Tibial artery (tissue), 4 donors: Measurements from ENCODE around the gene FAM117A.
A peak's percentile ranks its signal among the peaks of the same experiment; 100 is the strongest.

Experiments
- DNase-seq, 2 donors: peaks; one replicate each; pipeline ENCODE4 v3.0.0-alpha.2; 2019
- H3K27ac ChIP-seq, 2 donors: fragments of 200-600 bp; sonication (generic) in 1 of 2; 1 replicate in 1 of 2; 2 replicates in 1 of 2; pipeline ENCODE4 v1.5.1; 2018 to 2019; ENCODE audit warnings: mild to moderate bottlenecking in 1 of 2
- H3K27me3 ChIP-seq, 2 donors: fragments of 200-600 bp; sonication (generic) in 1 of 2; one replicate each; pipeline versions ENCODE4 v1.5.1 to v1.6.0; 2016 to 2019
- H3K36me3 ChIP-seq, 3 donors: fragments of 200-600 bp; sonication (generic) in 2 of 3; one replicate each; pipeline ENCODE4 v1.5.1; 2016 to 2019; ENCODE audit warnings: mild to moderate bottlenecking in 2 of 3
- H3K4me1 ChIP-seq, 4 donors: fragments of 200-600 bp; sonication (generic) in 2 of 4; 1 replicate in 3 of 4; 2 replicates in 1 of 4; pipeline ENCODE4 v1.5.1; 2016 to 2019
- H3K4me3 ChIP-seq, 2 donors: fragments of 200-600 bp; sonication (generic) in 1 of 2; 1 replicate in 1 of 2; 2 replicates in 1 of 2; pipeline ENCODE4 v1.5.1; 2018 to 2019; ENCODE audit warnings: mild to moderate bottlenecking in 2 of 2
- H3K9me3 ChIP-seq, 3 donors: fragments of 200-600 bp; sonication (generic) in 1 of 3; one replicate each; pipeline ENCODE4 v1.5.1; 2016 to 2019
- CTCF ChIP-seq, 2 experiments: fragments of 200-600 bp in 1 of 2; fragments of 450-650 bp in 1 of 2; IDR thresholded peaks; one replicate each; pipeline ENCODE4 v1.5.1; 2017 to 2019; ENCODE audit warnings: antibody characterized with exemption in 2 of 2, mild to moderate bottlenecking in 1 of 2, moderate library complexity in 1 of 2
- intact Hi-C: fragments of 100-400 bp; cut with DNase I; formaldehyde crosslinking; loops from one replicate; pipeline ENCODE4 v1.15.0; 2023; ENCODE audit warnings: low total_unique reads

Gene FAM117A

GRCh38 chr17:49776551-49777300 is 12.8 kb upstream of the FAM117A start:
- no peak for TF ChIP-seq CTCF (IDR thresholded peaks at IDR 0.05)
- intact Hi-C loops = loop anchor here (5.0 kb wide), 2 partner anchors 69 to 204 kb away; partner anchors contain the start of gene SLC35B1
- no peak overlapping the region for H3K4me3 ChIP-seq

GRCh38 chr17:49775546-49776260 is 11.8 kb upstream of the FAM117A start:
- Histone ChIP-seq H3K9me3 (no peaks in the 10 kb centered on the region), H3K27me3 (no peaks in the 10 kb centered on the region), H3K36me3 (no peaks in the 10 kb centered on the region), H3K27ac (peak overlapping the region; percentile 77 to 83), H3K4me1 (peaks cover 0 to 63% (median 49%) of the 10 kb centered on the region in 4 donors), H3K4me3 (no peak overlapping the region)
- peak in 1 of 2 donors; percentile 36 for DNase-seq
- intact Hi-C loops = loop anchor here (5.0 kb wide), 2 partner anchors 68 to 203 kb away; partner anchors contain the start of gene SLC35B1
- no peak for TF ChIP-seq CTCF (IDR thresholded peaks at IDR 0.05)

More at GRCh38 chr17:49776551-49777300, 12.8 kb upstream of the FAM117A start:
- H3K27ac ChIP-seq = peak overlapping the region; percentile 77 to 83
- no peaks in the 10 kb centered on the region for H3K9me3 ChIP-seq
- H3K4me1 ChIP-seq = peaks cover 0 to 63% (median 49%) of the 10 kb centered on the region in 4 donors
- DNase-seq = peak; percentile 54 to 89
- no peaks in the 10 kb centered on the region for H3K27me3 ChIP-seq
- no peaks in the 10 kb centered on the region for H3K36me3 ChIP-seq

GRCh38 chr17:49766918-49767530 is 3.1 kb upstream of the FAM117A start:
- Histone ChIP-seq H3K36me3 (no peaks in the 10 kb centered on the region), H3K4me1 (peaks cover 0 to 21% (median 11%) of the 10 kb centered on the region in 4 donors), H3K9me3 (no peaks in the 10 kb centered on the region), H3K4me3 (no peak overlapping the region), H3K27me3 (no peaks in the 10 kb centered on the region), H3K27ac (no peak overlapping the region)
- intact Hi-C loops = no loop called here
- TF ChIP-seq CTCF (IDR thresholded peaks at IDR 0.05) = no peak
- DNase-seq = no peak

- no peak for DNase-seq
- Histone ChIP-seq H3K27me3 (no peaks in the 10 kb centered on the region), H3K9me3 (no peaks in the 10 kb centered on the region), H3K4me3 (peak overlapping the region; percentile 86 to 97), H3K36me3 (no peaks in the 10 kb centered on the region), H3K27ac (peak overlapping the region; percentile 79 to 90), H3K4me1 (peaks cover 0 to 23% (median 13%) of the 10 kb centered on the region in 4 donors)
- intact Hi-C loops = no loop called here
- TF ChIP-seq CTCF (IDR thresholded peaks at IDR 0.05) = no peak
These were observed 739 bp upstream of the FAM117A start for GRCh38 chr17:49764559-49765180.
